Loucy (cell line): ENCODE results near the gene CHN2.

Experiments used
- H2AFZ ChIP-seq: fragments of 200-600 bp; sonication (generic); 2 replicates; pipeline ENCODE4 v1.6.0; 2016; ENCODE audit warnings: antibody characterized with exemption, mild to moderate bottlenecking, low read length, moderate library complexity
- H3F3A ChIP-seq: fragments of 200-600 bp; 2 replicates; pipeline ENCODE4 v1.6.0; 2016; ENCODE audit warnings: antibody characterized with exemption, low read depth, mild to moderate bottlenecking
- H3K27me3 ChIP-seq: fragments of 200-600 bp; sonication (generic); 2 replicates; pipeline ENCODE4 v1.6.1; 2014; ENCODE audit warnings: low read length, mild to moderate bottlenecking; ENCODE audit not compliant: insufficient read depth, poor library complexity, severe bottlenecking
- H3K36me3 ChIP-seq: fragments of 200-600 bp; sonication (generic); 2 replicates; pipeline ENCODE4 v1.6.1; 2016; ENCODE audit warnings: low read length; ENCODE audit not compliant: insufficient read depth
- H3K4me1 ChIP-seq: fragments of 200-600 bp; sonication (generic); 2 replicates; pipeline ENCODE4 v1.5.1; 2014; ENCODE audit warnings: low read length, mild to moderate bottlenecking; ENCODE audit not compliant: insufficient read depth, poor library complexity, severe bottlenecking
- H3K4me2 ChIP-seq: fragments of 200-600 bp; sonication (generic); 2 replicates; pipeline ENCODE4 v1.6.0; 2014; ENCODE audit warnings: antibody characterized with exemption, low read length, low read depth, mild to moderate bottlenecking; ENCODE audit not compliant: poor library complexity, severe bottlenecking
- H3K4me3 ChIP-seq: fragments of 200-600 bp; sonication (generic); 2 replicates; pipeline ENCODE4 v1.5.1; 2014; ENCODE audit warnings: low read length, mild to moderate bottlenecking, mixed read lengths; ENCODE audit not compliant: poor library complexity, severe bottlenecking
- H3K79me2 ChIP-seq: fragments of 200-600 bp; sonication (generic); 2 replicates; pipeline ENCODE4 v1.6.1; 2014; ENCODE audit warnings: low read length; ENCODE audit not compliant: insufficient read depth
- H3K9ac ChIP-seq: fragments of 200-600 bp; sonication (generic); 2 replicates; pipeline ENCODE4 v1.6.0; 2014; ENCODE audit warnings: mild to moderate bottlenecking, low read depth, low read length, moderate library complexity; ENCODE audit not compliant: poor library complexity, severe bottlenecking
- H3K9me2 ChIP-seq: fragments of 200-600 bp; sonication (generic); replicated peaks from 2 replicates; pipeline ENCODE4 v1.6.1; 2016; ENCODE audit warnings: low read depth, low read length, mixed read lengths
- H3K9me3 ChIP-seq: fragments of 200-600 bp; sonication (generic); 2 replicates; pipeline ENCODE4 v1.6.1; 2014; ENCODE audit warnings: mild to moderate bottlenecking, antibody characterized with exemption, low read length, low read depth; ENCODE audit not compliant: insufficient read depth
- H4K20me1 ChIP-seq: fragments of 200-600 bp; sonication (generic); 2 replicates; pipeline ENCODE4 v1.6.0; 2014; ENCODE audit warnings: antibody characterized with exemption, low read length, mild to moderate bottlenecking; ENCODE audit not compliant: insufficient read depth, poor library complexity, severe bottlenecking
- EZH2phosphoT487 ChIP-seq: fragments of 200-600 bp; IDR thresholded peaks from 2 replicates; pipeline ENCODE4 v1.6.1; 2018; ENCODE audit warnings: antibody characterized with exemption, mild to moderate bottlenecking, moderate library complexity, borderline replicate concordance
- TF ChIP-seq, protein P1 (sequence below): fragments of 200-600 bp; sonication (generic); conservative IDR thresholded peaks from 2 replicates; pipeline ENCODE4 v1.5.1; 2014; ENCODE audit warnings: mild to moderate bottlenecking, antibody characterized with exemption, low read length

Gene CHN2

DNA sequence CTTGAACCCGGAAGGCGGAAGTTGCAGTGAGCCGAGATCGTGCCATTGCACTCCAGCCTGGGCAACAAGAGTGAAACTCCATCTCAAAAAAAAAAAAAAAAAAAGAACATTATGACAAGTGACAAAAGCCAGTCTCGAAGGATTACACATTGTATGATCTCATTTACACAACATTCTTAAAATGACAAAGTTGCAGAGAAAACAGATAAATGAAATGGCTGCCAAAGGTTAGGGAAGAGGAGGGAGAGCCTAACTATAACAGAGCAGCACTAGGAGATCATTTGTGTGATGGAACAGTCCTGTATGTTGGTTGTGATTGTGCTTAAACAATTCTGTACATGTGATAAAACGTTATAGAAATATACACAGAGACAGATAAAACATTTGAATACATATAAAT, 32.0 kb upstream of the CHN2 start:
- Histone ChIP-seq H3K4me2 (no peak overlapping the region), H3K9me2 (no peaks in the 10 kb centered on the region), H3K36me3 (no peaks in the 10 kb centered on the region), H2AFZ (no peak overlapping the region), H3K79me2 (no peaks in the 10 kb centered on the region), H3K4me3 (no peak overlapping the region), H4K20me1 (no peaks in the 10 kb centered on the region), H3K9ac (no peak overlapping the region), H3F3A (no peaks in the 10 kb centered on the region), H3K4me1 (peaks cover 5% of the 10 kb centered on the region), H3K9me3 (peaks cover 9% of the 10 kb centered on the region; the same call in 1 of the 2 replicates), H3K27me3 (no peaks in the 10 kb centered on the region)
- no peak for TF ChIP-seq EZH2phosphoT487
- TF ChIP-seq, protein P1, sequence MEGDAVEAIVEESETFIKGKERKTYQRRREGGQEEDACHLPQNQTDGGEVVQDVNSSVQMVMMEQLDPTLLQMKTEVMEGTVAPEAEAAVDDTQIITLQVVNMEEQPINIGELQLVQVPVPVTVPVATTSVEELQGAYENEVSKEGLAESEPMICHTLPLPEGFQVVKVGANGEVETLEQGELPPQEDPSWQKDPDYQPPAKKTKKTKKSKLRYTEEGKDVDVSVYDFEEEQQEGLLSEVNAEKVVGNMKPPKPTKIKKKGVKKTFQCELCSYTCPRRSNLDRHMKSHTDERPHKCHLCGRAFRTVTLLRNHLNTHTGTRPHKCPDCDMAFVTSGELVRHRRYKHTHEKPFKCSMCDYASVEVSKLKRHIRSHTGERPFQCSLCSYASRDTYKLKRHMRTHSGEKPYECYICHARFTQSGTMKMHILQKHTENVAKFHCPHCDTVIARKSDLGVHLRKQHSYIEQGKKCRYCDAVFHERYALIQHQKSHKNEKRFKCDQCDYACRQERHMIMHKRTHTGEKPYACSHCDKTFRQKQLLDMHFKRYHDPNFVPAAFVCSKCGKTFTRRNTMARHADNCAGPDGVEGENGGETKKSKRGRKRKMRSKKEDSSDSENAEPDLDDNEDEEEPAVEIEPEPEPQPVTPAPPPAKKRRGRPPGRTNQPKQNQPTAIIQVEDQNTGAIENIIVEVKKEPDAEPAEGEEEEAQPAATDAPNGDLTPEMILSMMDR = no peak

DNA sequence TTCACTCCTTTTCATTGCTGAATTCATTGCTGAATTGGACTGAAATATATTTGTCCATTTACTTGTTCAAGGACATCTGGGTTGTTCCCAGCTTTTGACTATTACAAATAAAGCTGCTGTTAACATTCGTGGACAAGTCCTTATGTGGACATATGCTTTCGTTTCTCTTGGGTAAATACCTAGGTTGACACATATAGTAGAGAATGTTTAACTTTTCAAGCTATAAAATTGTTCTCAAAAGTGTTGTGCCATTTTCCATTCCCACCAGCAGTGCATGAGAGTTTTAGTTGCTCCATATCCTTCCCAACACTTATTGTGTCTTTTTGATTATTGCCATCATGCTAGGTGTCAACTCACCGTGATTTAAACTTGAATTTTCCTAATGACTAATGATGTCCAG, 30.7 kb upstream of the CHN2 start:
- Histone ChIP-seq H3K27me3 (no peaks in the 10 kb centered on the region), H3K9ac (no peak overlapping the region), H3K9me2 (no peaks in the 10 kb centered on the region), H2AFZ (no peak overlapping the region), H3F3A (no peaks in the 10 kb centered on the region), H3K4me1 (peaks cover 5% of the 10 kb centered on the region), H3K4me3 (no peak overlapping the region), H3K9me3 (peaks cover 9% of the 10 kb centered on the region; the same call in 1 of the 2 replicates), H3K36me3 (no peaks in the 10 kb centered on the region), H4K20me1 (no peaks in the 10 kb centered on the region), H3K79me2 (no peaks in the 10 kb centered on the region), H3K4me2 (no peak overlapping the region)
- no peak for TF ChIP-seq EZH2phosphoT487
- TF ChIP-seq, protein P1 = no peak

DNA sequence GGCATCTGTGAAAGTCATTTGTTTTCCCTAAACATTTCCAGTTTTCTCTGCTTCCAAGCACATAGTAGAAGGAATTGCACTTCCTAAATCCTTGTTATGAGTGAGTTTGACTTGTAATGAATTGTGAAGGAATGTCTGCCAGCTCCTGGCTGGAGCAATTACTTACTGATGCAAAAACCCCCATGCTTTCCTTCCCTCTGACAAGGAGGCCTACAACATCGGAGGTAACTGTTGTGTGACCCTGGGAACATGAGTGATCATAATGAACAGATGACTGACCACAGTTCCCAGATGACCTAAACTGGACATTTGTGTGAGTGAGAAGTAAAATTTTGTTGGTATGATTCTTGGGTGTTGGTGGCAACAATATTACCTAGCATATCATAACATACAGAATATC, 26.9 kb upstream of the CHN2 start:
- H3K27me3 ChIP-seq = no peaks in the 10 kb centered on the region
- no peak overlapping the region for H2AFZ ChIP-seq

More for the DNA sequence above, 26.9 kb upstream of the CHN2 start:
- no peak overlapping the region for H3K4me3 ChIP-seq
- no peak overlapping the region for H3K9ac ChIP-seq
- peaks cover 9% of the 10 kb centered on the region; the same call in 1 of the 2 replicates for H3K9me3 ChIP-seq
- TF ChIP-seq EZH2phosphoT487 = no peak
- TF ChIP-seq, protein P1 = no peak
- H3K36me3 ChIP-seq = no peaks in the 10 kb centered on the region
- H3K4me2 ChIP-seq = no peak overlapping the region
- no peaks in the 10 kb centered on the region for H3K9me2 ChIP-seq
- no peaks in the 10 kb centered on the region for H4K20me1 ChIP-seq
- H3F3A ChIP-seq = no peaks in the 10 kb centered on the region
- no peaks in the 10 kb centered on the region for H3K4me1 ChIP-seq
- no peaks in the 10 kb centered on the region for H3K79me2 ChIP-seq
